Vagina (tissue), 2 donors: ENCODE results near the gene PCSK5.

Experiments
- CTCF ChIP-seq, 3 experiments: fragments of 450-650 bp in 2 of 3; fragments of 200-600 bp in 1 of 3; sonication (generic) in 1 of 3; IDR thresholded peaks; one replicate each; pipeline ENCODE4 v1.5.1; 2017 to 2019; ENCODE audit warnings: antibody characterized with exemption in 3 of 3, mild to moderate bottlenecking in 2 of 3, moderate library complexity in 2 of 3
- POLR2A ChIP-seq, 2 donors: fragments of 450-650 bp; IDR thresholded peaks; one replicate each; pipeline ENCODE4 v1.6.1; 2017; ENCODE audit warnings: antibody characterized with exemption in 2 of 2, mild to moderate bottlenecking in 2 of 2, moderate library complexity in 2 of 2
- POLR2AphosphoS5 ChIP-seq, 2 donors: sonication (generic); formaldehyde crosslinking; IDR thresholded peaks; one replicate each; pipeline ENCODE4 v1.9.0; 2017; ENCODE audit warnings: antibody characterized with exemption in 2 of 2, mild to moderate bottlenecking in 2 of 2, low read depth in 1 of 2; ENCODE audit not compliant: insufficient read depth in 1 of 2

- TF ChIP-seq POLR2A (IDR thresholded peaks at IDR 0.05) (no peak), CTCF (IDR thresholded peaks at IDR 0.05) (no peak), POLR2AphosphoS5 (IDR thresholded peaks at IDR 0.05; ENCODE audit: insufficient read depth in 1 of 2, low read depth in 1 of 2) (no peak)
Measured at GRCh38 chr9:76077537-76077936, 187.1 kb downstream of the PCSK5 start.
